ENCODE measurements around the gene MICALL2.
"Not testable (repeated sequence)": the region's sequence is repeated elsewhere in the genome, so short reads cannot be mapped to it uniquely, and the experiment has no call there.

The MICALL2 gene

DNA sequence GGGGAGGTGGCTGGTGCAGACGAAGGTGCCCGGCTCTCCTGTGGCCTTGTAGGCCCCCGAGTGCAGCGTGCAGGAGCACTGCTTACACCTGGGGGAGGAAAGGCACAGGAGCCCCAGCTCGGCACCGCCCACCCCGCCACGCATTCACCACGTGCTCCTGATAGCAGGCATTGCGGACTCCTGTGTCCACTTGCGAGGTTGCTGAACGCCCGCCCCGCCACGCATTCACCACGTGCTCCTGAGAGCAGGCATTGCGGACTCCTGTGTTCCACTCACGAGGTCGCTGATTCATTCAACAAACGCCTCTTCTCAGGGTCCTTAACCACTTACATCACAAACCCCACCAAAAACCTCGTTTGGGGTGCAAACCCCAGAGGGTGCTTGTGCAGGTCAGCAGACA lies 13.9 kb downstream of the MICALL2 start:
- no peak for DNase-seq (ENCODE audit: low read depth in 2 of 2)
- TF ChIP-seq, protein P1, sequence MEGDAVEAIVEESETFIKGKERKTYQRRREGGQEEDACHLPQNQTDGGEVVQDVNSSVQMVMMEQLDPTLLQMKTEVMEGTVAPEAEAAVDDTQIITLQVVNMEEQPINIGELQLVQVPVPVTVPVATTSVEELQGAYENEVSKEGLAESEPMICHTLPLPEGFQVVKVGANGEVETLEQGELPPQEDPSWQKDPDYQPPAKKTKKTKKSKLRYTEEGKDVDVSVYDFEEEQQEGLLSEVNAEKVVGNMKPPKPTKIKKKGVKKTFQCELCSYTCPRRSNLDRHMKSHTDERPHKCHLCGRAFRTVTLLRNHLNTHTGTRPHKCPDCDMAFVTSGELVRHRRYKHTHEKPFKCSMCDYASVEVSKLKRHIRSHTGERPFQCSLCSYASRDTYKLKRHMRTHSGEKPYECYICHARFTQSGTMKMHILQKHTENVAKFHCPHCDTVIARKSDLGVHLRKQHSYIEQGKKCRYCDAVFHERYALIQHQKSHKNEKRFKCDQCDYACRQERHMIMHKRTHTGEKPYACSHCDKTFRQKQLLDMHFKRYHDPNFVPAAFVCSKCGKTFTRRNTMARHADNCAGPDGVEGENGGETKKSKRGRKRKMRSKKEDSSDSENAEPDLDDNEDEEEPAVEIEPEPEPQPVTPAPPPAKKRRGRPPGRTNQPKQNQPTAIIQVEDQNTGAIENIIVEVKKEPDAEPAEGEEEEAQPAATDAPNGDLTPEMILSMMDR (IDR thresholded peaks at IDR 0.05; ENCODE audit: low read depth, low read length): no peak
- no peak overlapping the region for H3K4me3 ChIP-seq (replicated peaks in 1 of 2; ENCODE audit: low read depth in 2 of 2, low read length in 2 of 2)

DNA sequence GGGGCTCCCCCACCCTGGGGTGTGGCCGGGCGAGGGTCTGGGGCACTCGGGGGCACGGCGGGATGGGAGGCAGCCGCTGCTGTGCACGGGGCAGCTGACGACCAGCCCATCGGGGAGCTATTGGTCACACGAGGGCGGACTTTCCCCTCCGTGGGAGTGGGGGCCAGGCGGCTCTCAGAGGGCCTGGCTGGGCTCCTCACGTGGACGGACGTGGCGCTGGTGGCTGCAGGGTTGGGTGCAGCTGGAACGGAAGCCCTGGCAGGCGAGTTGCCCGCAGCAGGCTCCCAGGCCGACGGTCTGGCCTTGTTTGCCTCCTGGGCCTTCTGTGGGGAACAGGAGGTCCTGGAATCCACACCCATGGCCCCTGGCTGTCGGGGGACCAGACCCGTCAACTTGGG lies 14.3 kb downstream of the MICALL2 start:
- DNase-seq (ENCODE audit: low read depth in 2 of 2): no peak
- no peak overlapping the region for H3K4me3 ChIP-seq (replicated peaks in 1 of 2; ENCODE audit: low read depth in 2 of 2, low read length in 2 of 2)
- TF ChIP-seq, protein P1 (IDR thresholded peaks at IDR 0.05; ENCODE audit: low read depth, low read length): no peak

DNA sequence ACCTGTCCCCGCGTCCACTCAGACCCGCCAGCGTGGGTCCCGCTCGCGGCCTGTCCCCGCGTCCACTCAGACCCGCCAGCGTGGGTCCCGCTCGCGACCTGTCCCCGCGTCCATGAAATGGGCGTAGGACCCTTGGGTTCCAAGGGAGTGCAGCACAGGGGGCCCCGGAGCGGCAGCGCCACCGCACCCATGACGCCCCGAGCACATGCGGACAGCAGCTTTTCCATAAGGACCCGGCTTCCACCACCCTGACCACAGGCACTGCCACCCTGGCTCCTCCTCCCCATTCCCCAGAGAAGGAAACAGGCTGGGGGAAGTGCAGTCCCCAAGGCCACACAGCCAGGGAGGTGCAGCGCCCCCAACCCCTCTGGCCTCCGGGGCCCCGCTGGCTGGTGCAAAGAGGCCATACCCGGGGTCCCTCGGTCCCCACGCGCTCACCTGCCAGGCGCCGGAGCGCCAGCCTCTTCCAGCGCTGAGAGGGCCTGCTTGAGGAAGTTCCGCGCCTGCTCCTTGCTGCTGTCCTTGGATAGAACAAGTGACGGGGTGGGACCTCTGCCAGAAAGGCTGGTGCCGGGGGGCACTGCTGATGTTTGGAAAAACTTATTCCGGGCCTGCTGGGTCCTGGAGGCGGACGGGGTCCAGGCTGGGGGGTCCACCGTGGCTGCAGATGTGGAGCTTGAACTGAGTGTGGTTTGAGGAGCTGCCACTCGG lies 14.9 kb downstream of the MICALL2 start:
- DNase-seq (ENCODE audit: low read depth in 2 of 2): no peak
- TF ChIP-seq, protein P1 (IDR thresholded peaks at IDR 0.05; ENCODE audit: low read depth, low read length): no peak
- no peak overlapping the region for H3K4me3 ChIP-seq (replicated peaks in 1 of 2; ENCODE audit: low read depth in 2 of 2, low read length in 2 of 2)

DNA sequence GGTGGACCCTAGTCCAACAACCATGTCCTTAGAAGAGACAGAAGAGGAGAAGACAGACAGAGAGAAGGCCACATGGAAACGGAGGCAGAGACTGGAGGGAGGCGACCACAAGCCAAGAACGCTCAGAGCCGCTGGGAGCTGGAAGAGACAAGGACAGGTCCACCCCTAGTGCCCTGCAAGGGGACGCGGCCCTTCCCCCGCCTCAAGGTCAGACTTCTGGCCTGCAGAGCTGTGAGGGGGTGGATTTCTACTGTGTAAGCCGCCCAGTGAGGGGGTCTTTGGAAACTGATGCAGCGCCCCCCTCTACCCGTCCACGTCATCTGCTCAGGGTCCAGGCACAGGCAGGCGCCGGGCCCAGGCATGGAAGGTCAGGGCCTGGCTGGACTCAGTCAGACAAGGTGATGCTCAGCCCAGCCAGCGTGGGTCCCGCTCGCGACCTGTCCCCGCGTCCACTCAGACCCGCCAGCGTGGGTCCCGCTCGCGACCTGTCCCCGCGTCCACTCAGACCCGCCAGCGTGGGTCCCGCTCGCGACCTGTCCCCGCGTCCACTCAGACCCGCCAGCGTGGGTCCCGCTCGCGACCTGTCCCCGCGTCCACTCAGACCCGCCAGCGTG lies 15.6 kb downstream of the MICALL2 start:
- not testable (repeated sequence) for H3K4me3 ChIP-seq (replicated peaks in 1 of 2; ENCODE audit: low read depth in 2 of 2, low read length in 2 of 2); DNase-seq (ENCODE audit: low read depth in 2 of 2)

DNA sequence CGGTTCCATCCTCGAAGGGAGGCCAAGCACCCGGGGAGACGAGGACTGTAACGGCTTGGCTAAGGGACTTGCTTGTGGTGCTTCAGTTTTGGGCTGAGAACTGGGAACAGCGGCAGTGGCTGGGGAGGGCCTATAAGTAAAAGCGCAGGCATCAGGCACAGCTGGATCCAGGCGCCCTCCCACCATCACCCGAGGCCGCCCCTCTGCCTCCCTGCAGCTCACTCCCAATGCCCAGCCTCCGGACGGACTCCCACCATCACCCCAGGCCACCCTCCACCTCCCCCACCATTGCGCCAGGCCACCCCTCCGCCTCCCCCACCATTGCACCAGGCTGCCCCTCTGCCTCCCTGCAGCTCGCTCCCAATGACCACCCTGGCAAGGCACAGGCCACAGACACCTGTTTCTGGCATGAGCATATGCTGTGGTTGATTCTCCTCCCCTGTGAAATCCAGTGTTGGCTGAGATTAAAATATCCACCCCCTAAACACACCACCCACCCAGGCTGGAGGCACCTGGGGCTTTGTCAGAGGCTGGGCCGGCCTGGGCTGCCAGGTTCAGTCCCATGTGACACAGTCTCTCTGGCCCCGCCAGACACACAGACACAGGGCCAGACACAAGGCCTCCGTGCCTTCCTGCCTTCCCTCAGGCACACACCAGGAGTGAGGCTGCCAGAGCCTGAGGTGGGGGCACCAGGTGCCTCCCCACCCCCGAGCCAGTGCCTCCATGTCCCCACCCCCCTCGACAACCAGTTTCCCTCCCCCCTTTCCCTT lies 16.7 kb downstream of the MICALL2 start:
- TF ChIP-seq, protein P1 (IDR thresholded peaks at IDR 0.05; ENCODE audit: low read depth, low read length): no peak
- DNase-seq (ENCODE audit: low read depth in 2 of 2): no peak

DNA sequence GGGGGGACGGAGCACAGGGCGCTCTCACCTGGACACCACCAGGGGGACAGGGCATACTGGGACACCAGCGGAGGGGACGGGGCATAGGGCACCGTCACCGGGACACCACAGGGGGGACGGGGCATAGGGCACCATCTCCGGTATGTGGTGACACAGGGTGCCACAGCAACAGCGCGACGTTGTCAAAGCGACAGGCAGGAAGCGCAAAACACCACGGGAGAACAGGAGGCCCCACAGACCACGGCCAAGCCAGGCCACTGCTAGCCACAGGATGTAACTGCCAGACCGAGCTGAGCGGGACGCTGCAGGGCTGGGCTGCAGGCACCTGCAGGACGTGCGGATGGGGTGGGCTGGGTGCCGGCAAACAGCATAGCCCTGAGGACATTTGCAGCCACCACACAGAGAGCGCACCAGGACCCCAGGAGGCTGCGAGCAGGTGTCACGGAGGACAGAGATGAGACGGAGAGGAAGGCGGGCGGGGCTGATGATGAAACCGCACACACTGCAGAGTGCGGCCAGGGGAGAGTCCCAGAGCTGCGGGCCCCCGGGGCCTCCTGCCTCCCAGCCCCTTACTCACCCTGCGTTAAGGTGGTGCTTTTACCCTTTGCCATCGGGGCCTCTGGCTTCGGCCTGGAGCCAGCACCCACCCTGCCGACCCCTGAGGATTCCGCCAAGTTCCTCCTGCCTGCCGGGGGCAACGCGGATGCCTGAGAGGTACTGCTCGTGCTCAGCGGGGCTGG lies 17.5 kb downstream of the MICALL2 start:
- H3K4me3 ChIP-seq (replicated peaks in 1 of 2; ENCODE audit: low read depth in 2 of 2, low read length in 2 of 2): no peak overlapping the region
- TF ChIP-seq, protein P1 (IDR thresholded peaks at IDR 0.05; ENCODE audit: low read depth, low read length): no peak
- no peak for DNase-seq (ENCODE audit: low read depth in 2 of 2)

More for the DNA sequence above, 16.7 kb downstream of the MICALL2 start:
- H3K4me3 ChIP-seq (replicated peaks in 1 of 2; ENCODE audit: low read depth in 2 of 2, low read length in 2 of 2): no peak overlapping the region

Data from cardiac fibroblast (primary cell).